HepG2 (cell line): Measurements from ENCODE around the gene HABP2. TPM values are rescaled to one million over a fixed set of nuclear protein-coding genes. Genes with fewer than 3 reads are reported as not detected.

Experiments used
- ATAC-seq: fragments of 200-7000 bp; cut with Tn5 transposase; 3 replicates; pipeline ENCODE4 v1.9.1; 2020; ENCODE audit warnings: mild to moderate bottlenecking, moderate library complexity
- BruUV-seq: library from RNA; stranded (reverse); fragments of 400-500 nt; replicated peaks from 2 replicates; lab custom pipeline; 2021; lab: Mats Ljungman, UMichigan
- CTCF ChIA-PET: fragments of 300-600 bp; formaldehyde crosslinking; extraction: SDS; loops from one replicate; lab custom pipeline; 2021; ENCODE audit warnings: low total read pairs, inconsistent platforms, low intra/inter-chr PET ratio; lab: Yijun Ruan, JAX
- POLR2A ChIA-PET: fragments of 350-600 bp; sonication (Branson Sonifier 250); formaldehyde crosslinking; loops from one replicate; lab custom pipeline; 2020; ENCODE audit warnings: antibody characterized with exemption, inconsistent platforms; lab: Yijun Ruan, JAX
- DNase-seq: peaks from one replicate; pipeline ENCODE4 v3.0.0-alpha.2; 2015; ENCODE audit warnings: low spot score
- FAIRE-seq: peaks from 3 replicates; lab custom pipeline; 2011; peaks lifted over from hg19 to GRCh38; lab: Jason Lieb, UNC
- H2AFZ ChIP-seq: one replicate; pipeline ENCODE4 v1.6.1; 2011; ENCODE audit warnings: low read length, inconsistent platforms
- H3K27ac ChIP-seq: fragments of 300-600 bp; 3 replicates; pipeline ENCODE4 v1.8.0; 2011; ENCODE audit warnings: mixed run types, mild to moderate bottlenecking, mixed read lengths, low read length, inconsistent platforms; ENCODE audit not compliant: insufficient read depth; ENCODE audit errors: extremely low read length
- H3K27me3 ChIP-seq, 2 experiments: fragments of 200-600 bp in 1 of 2; 2 replicates in 1 of 2; 3 replicates in 1 of 2; pipeline versions ENCODE4 v1.6.0 to v1.8.0; 2011; ENCODE audit warnings: low read length in 2 of 2, mild to moderate bottlenecking in 2 of 2, moderate library complexity in 2 of 2, inconsistent platforms in 1 of 2; ENCODE audit not compliant: insufficient read depth in 2 of 2, control insufficient read depth in 1 of 2
- H3K36me3 ChIP-seq, 2 experiments: fragments of 200-600 bp in 1 of 2; replicated peaks in 1 of 2; 2 replicates in 1 of 2; 3 replicates in 1 of 2; pipeline versions ENCODE4 v1.5.1 to v1.8.0; 2011; ENCODE audit warnings: low read length in 2 of 2, inconsistent platforms in 1 of 2; ENCODE audit not compliant: insufficient read depth in 2 of 2, control insufficient read depth in 1 of 2
- H3K4me1 ChIP-seq: 2 replicates; pipeline ENCODE4 v1.5.1; 2012; ENCODE audit warnings: low read length, inconsistent platforms; ENCODE audit not compliant: insufficient read depth
- H3K4me2 ChIP-seq: 2 replicates; pipeline ENCODE4 v1.6.0; 2011; ENCODE audit warnings: low read depth, low read length, inconsistent platforms
- H3K4me3 ChIP-seq, 3 experiments: fragments of 200-600 bp in 1 of 3; sonication (generic), shearing (Covaris generic) in 1 of 3; replicated peaks in 1 of 3; 2 replicates each; pipeline ENCODE4 v1.5.1; 2011 to 2016; ENCODE audit warnings: low read length in 3 of 3, inconsistent platforms in 2 of 3, low read depth in 2 of 3, mild to moderate bottlenecking in 2 of 3, control low read depth in 1 of 3, mixed read lengths in 1 of 3; ENCODE audit not compliant: insufficient read depth in 1 of 3
- H3K79me2 ChIP-seq: one replicate; pipeline ENCODE4 v1.6.1; 2011; ENCODE audit warnings: low read length, inconsistent platforms; ENCODE audit not compliant: insufficient read depth
- H3K9ac ChIP-seq: 2 replicates; pipeline ENCODE4 v1.6.0; 2011; ENCODE audit warnings: mild to moderate bottlenecking, low read depth, low read length, inconsistent platforms; ENCODE audit not compliant: insufficient read depth
- H3K9me3 ChIP-seq: 2 replicates; pipeline ENCODE4 v1.5.1; 2012; ENCODE audit warnings: mild to moderate bottlenecking, low read length
- H4K20me1 ChIP-seq: 2 replicates; pipeline ENCODE4 v1.6.0; 2011; ENCODE audit warnings: inconsistent platforms, mild to moderate bottlenecking, low read length, moderate library complexity; ENCODE audit not compliant: insufficient read depth
- ATF1 ChIP-seq: IDR thresholded peaks from 2 replicates; pipeline ENCODE4 v1.6.1; 2016; ENCODE audit warnings: mild to moderate bottlenecking, control low read depth
- ATM ChIP-seq: fragments of 450-650 bp; IDR thresholded peaks from 2 replicates; pipeline ENCODE4 v1.7.1; 2017; ENCODE audit warnings: mild to moderate bottlenecking, borderline replicate concordance
- DBP ChIP-seq: sonication (generic); formaldehyde crosslinking; IDR thresholded peaks from 2 replicates; pipeline ENCODE4 v1.4.0; 2020; ENCODE audit warnings: missing genetic modification reagents; ENCODE audit errors: not compliant biosample characterization
- DNMT3B ChIP-seq: conservative IDR thresholded peaks from 2 replicates; pipeline ENCODE4 v1.6.1; 2016; ENCODE audit warnings: missing biosample characterization, control low read depth
- ETV6 ChIP-seq: sonication (generic); formaldehyde crosslinking; conservative IDR thresholded peaks from 2 replicates; pipeline ENCODE4 v1.4.0; 2020; ENCODE audit warnings: missing genetic modification reagents
- FIP1L1 ChIP-seq: fragments of 200-400 bp; formaldehyde crosslinking; IDR thresholded peaks from 2 replicates; pipeline ENCODE4 v1.6.1; 2018; ENCODE audit warnings: low read depth, mild to moderate bottlenecking, low read length, moderate library complexity, borderline replicate concordance; ENCODE audit not compliant: insufficient read depth
- GABPA ChIP-seq, 2 experiments: IDR thresholded peaks; 2 replicates each; pipeline ENCODE4 v1.6.1; 2011 to 2016; ENCODE audit warnings: low read depth in 2 of 2, low read length in 1 of 2, missing biosample characterization in 1 of 2, missing genetic modification characterization in 1 of 2
- IRX3 ChIP-seq: sonication (generic); formaldehyde crosslinking; IDR thresholded peaks from 2 replicates; pipeline ENCODE4 v1.8.1; 2023; ENCODE audit warnings: mild to moderate bottlenecking, low read depth, missing genetic modification reagents, borderline replicate concordance
- POLR2G ChIP-seq: fragments of 200-400 bp; formaldehyde crosslinking; IDR thresholded peaks from 2 replicates; pipeline ENCODE4 v1.6.1; 2018; ENCODE audit warnings: mild to moderate bottlenecking, low read depth, low read length, moderate library complexity
- SNAPC5 ChIP-seq: sonication (generic); formaldehyde crosslinking; IDR thresholded peaks from 2 replicates; pipeline ENCODE4 v1.8.1; 2023; ENCODE audit warnings: mild to moderate bottlenecking, missing genetic modification reagents, borderline replicate concordance
- ZBTB44 ChIP-seq: sonication (generic); formaldehyde crosslinking; IDR thresholded peaks from 2 replicates; pipeline ENCODE4 v1.4.0; 2020; ENCODE audit warnings: missing genetic modification reagents
- ZNF576 ChIP-seq: sonication (generic); formaldehyde crosslinking; IDR thresholded peaks from 2 replicates; pipeline ENCODE4 v1.4.0; 2020; ENCODE audit warnings: mild to moderate bottlenecking, missing genetic modification reagents
- ZNF670 ChIP-seq: sonication (generic); formaldehyde crosslinking; IDR thresholded peaks from 2 replicates; pipeline ENCODE4 v1.8.0; 2022; ENCODE audit warnings: mild to moderate bottlenecking, missing genetic modification reagents, borderline replicate concordance
- ZNF7 ChIP-seq: IDR thresholded peaks from 2 replicates; pipeline ENCODE4 v1.6.1; 2016; ENCODE audit warnings: missing biosample characterization, missing genetic modification reagents
- WGBS: methylation state at CpG from one replicate; pipeline ENCODE4 v1.1.6; 2017; ENCODE audit warnings: low lambda C conversion rate; 5-methylcytosine and 5-hydroxymethylcytosine counted together
- in situ Hi-C: cut with HindIII; loops from 2 replicates; pipeline ENCODE4 v1.10.0; 2017; ENCODE audit warnings: low pct_unique_long_range_greater_than_20kb; ENCODE audit not compliant: extremely low pct_ligation_motif_present
- intact Hi-C: fragments of 100-400 bp; cut with micrococcal nuclease; formaldehyde crosslinking; loops from one replicate; pipeline ENCODE4 v1.10.0; 2022; ENCODE audit not compliant: unreplicated experiment
- polyA plus RNA-seq, 8 experiments: library from polyadenylated mRNA; depleted of rRNA in 3 of 8; stranded (reverse) in 7 of 8; unstranded in 1 of 8; fragments of >200 nt; fragmentation: Illumina TruSeq in 4 of 8; extraction: Trizol in 4 of 8; gene quantifications; 2 replicates each; pipeline versions ENCODE4 v1.2.1 to v1.2.3, GENCODE V29; 2011 to 2016; ENCODE audit warnings: low read depth in 4 of 8, missing spikeins in 1 of 8, mixed read lengths in 1 of 8; ENCODE audit not compliant: insufficient read depth in 1 of 8
- total RNA-seq, 5 experiments: library from RNA; depleted of rRNA; stranded (reverse); fragments of >200 nt; fragmentation: Illumina TruSeq; extraction: Trizol; gene quantifications; 2 replicates each; pipeline ENCODE4 v1.2.3, GENCODE V29; 2016; ENCODE audit warnings: low read depth in 1 of 5
- TF ChIP-seq, protein P1 (sequence below): IDR thresholded peaks from 2 replicates; pipeline ENCODE4 v1.6.1; 2012; ENCODE audit warnings: inconsistent platforms
- TF ChIP-seq, protein P2 (sequence below): sonication (generic); formaldehyde crosslinking; IDR thresholded peaks from 2 replicates; pipeline ENCODE4 v1.4.0; 2020; ENCODE audit warnings: missing genetic modification reagents

HABP2 gene
- total and polyA plus RNA-seq, 2 of the 13 experiments (the other 11 are each of a cell fraction or from before 2014, with no cell fraction given) = 0.12 to 0.13 TPM

- Histone ChIP-seq H2AFZ (no peak overlapping the region), H3K4me1 (no peaks in the 10 kb centered on the region), H3K27ac (no peak overlapping the region), H3K36me3 (no peaks in the 10 kb centered on the region), H3K79me2 (no peaks in the 10 kb centered on the region), H3K4me3 (no peak overlapping the region), H3K9me3 (no peaks in the 10 kb centered on the region), H3K4me2 (no peak overlapping the region), H4K20me1 (no peaks in the 10 kb centered on the region), H3K27me3 (peaks cover 0 to 13% of the 10 kb centered on the region in 2 experiments; a peak in 2 of 5 replicates), H3K9ac (no peak overlapping the region)
- DNase-seq = no peak
- TF ChIP-seq, protein P1, sequence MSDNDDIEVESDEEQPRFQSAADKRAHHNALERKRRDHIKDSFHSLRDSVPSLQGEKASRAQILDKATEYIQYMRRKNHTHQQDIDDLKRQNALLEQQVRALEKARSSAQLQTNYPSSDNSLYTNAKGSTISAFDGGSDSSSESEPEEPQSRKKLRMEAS = no peak
- TF ChIP-seq ZNF7 (CRISPR knock-in tag) (no peak), ATF1 (CRISPR knock-in tag) (no peak), ZNF670 (CRISPR knock-in tag) (no peak), DNMT3B (CRISPR knock-in tag) (no peak), POLR2G (no peak), FIP1L1 (no peak), DBP (no peak), SNAPC5 (CRISPR knock-in tag) (no peak), ZBTB44 (CRISPR knock-in tag) (no peak), ZNF576 (CRISPR knock-in tag) (no peak), ATM (no peak), GABPA (IDR thresholded peaks at IDR 0.05; ENCODE audit: low read depth, low read length) (no peak), GABPA (CRISPR knock-in tag; IDR thresholded peaks at IDR 0.05; ENCODE audit: low read depth) (no peak), IRX3 (no peak), ETV6 (CRISPR knock-in tag) (no peak)
- TF ChIP-seq, protein P2, sequence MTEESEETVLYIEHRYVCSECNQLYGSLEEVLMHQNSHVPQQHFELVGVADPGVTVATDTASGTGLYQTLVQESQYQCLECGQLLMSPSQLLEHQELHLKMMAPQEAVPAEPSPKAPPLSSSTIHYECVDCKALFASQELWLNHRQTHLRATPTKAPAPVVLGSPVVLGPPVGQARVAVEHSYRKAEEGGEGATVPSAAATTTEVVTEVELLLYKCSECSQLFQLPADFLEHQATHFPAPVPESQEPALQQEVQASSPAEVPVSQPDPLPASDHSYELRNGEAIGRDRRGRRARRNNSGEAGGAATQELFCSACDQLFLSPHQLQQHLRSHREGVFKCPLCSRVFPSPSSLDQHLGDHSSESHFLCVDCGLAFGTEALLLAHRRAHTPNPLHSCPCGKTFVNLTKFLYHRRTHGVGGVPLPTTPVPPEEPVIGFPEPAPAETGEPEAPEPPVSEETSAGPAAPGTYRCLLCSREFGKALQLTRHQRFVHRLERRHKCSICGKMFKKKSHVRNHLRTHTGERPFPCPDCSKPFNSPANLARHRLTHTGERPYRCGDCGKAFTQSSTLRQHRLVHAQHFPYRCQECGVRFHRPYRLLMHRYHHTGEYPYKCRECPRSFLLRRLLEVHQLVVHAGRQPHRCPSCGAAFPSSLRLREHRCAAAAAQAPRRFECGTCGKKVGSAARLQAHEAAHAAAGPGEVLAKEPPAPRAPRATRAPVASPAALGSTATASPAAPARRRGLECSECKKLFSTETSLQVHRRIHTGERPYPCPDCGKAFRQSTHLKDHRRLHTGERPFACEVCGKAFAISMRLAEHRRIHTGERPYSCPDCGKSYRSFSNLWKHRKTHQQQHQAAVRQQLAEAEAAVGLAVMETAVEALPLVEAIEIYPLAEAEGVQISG (CRISPR knock-in tag) = no peak
- intact Hi-C loops (no loop called here), in situ Hi-C loops (no loop called here)
- BruUV-seq = no TSS peak
- POLR2A ChIA-PET = no interaction called here
- ATAC-seq = no peak
- CTCF ChIA-PET = no interaction called here
- WGBS = 18% methylated on average over 5 of the region's 5 CpGs
- FAIRE-seq = no peak
These were observed 78.2 kb downstream of the HABP2 start for GRCh38 chr10:113630929-113631533.
